Measurements from ENCODE around the gene TNIP2.
"Not testable (repeated sequence)": the region's sequence is repeated elsewhere in the genome, so short reads cannot be mapped to it uniquely, and the experiment has no call there.

TNIP2 gene

DNA sequence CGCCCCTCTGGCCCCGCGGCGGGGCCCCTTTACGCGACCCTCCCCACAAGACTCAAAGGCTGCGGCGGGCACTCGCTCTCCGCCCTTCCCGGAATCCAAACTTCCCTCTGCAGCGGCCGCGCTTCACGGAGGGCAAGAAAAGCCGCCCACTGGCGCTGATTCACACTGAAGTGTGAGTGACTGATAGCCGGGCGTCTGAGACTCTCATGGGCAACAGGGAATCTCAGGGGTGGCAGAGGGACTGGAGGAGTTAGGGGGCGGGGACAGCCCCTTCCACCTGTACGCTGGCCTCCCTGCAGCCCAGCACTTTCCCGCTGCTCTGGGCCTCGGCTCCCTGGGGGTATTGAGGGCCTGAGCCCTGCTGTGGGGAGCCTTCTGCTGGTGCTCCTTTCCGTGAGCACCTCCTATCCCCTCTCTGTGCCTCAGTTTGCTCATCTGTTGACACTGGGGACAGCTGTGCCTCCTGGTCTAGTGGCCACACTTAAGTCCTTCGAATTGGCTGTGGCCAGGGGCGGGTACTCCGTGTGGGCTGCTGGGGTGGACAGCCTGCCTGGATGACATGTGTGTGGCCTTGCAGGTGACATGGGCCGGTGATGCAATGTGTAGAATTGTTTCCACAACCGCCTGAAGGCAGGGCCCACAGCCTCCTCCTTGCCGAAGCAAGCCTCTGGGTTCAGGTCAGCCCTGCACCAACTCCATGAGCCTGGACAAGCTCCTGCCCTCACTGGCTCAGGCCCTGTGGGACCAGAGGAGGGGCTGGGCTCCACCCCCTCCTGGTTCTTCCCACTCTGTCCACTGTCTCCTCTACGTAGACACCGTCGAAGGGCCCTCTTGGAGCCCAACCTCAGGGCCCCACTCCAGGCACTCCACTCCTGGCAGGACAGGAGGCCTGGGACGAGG lies 37.7 kb upstream of the TNIP2 start:
- no peak for DNase-seq

DNA sequence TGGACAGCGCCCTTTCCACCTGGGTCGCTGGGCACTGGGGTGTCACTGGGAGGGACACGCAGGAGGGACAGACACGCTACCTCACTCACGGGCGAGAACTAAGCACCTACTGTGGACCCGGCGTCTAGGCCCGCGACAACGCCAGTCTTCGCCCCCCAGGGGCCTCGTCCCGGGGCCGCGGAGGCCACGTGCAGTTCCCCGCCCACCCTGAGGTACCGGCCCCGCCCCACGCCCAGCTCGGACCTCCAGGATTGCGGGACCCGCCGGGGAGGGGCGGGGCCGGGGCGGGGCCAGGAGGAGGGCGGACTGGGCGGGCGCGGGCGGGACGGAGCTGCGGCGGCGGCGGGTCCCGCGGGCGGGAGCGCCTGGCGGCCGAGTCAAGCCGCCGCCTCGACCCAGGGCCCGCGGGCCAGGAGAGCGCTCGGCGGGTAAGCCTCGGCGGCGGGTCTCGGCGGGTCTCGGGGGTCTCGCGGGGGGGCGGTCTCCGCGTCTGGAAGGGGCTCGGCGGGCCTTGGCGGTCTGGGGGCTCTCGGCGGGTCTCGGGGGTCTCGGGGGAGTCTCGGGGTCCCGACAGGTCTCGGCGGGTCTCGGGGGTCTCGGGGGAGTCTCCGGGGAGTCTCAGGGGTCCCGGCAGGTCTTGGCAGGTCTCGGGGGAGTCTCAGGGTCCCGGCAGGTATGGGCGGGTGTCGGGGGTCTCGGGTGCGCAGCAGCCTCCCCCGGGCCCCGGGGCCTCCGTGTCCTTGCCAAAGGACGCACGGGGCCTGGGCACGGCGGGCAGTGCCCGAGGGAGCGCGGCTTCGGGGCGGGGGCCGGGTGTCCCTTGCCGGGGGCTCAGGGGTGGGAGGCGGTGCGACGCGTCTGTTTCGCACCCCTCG lies 36.8 kb upstream of the TNIP2 start, which contains the start of gene SH3BP2:
Gene SH3BP2 (plus strand): TSS at position 375 of the 875 bp plus-strand sequence. CDS start 27,533 bp downstream, outside the sequence.
- DNase-seq, result peak; percentile 78

DNA sequence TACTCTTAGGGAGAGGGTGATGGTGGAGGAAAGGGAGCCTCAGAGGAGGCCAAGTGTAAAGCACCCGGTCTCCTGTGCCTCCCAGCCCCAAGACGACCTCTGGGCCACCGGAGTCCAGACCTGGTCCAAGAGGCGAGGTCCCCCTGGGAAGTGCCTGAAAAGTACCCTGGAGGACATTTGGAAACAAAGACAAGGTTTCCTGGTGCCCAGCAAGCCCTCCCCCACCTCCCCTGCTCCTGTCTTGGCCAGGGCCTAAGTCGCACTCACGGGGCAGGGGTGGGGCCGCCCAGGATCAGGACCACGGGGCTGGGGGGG lies 36.2 kb upstream of the TNIP2 start:
- no peak for DNase-seq

DNA sequence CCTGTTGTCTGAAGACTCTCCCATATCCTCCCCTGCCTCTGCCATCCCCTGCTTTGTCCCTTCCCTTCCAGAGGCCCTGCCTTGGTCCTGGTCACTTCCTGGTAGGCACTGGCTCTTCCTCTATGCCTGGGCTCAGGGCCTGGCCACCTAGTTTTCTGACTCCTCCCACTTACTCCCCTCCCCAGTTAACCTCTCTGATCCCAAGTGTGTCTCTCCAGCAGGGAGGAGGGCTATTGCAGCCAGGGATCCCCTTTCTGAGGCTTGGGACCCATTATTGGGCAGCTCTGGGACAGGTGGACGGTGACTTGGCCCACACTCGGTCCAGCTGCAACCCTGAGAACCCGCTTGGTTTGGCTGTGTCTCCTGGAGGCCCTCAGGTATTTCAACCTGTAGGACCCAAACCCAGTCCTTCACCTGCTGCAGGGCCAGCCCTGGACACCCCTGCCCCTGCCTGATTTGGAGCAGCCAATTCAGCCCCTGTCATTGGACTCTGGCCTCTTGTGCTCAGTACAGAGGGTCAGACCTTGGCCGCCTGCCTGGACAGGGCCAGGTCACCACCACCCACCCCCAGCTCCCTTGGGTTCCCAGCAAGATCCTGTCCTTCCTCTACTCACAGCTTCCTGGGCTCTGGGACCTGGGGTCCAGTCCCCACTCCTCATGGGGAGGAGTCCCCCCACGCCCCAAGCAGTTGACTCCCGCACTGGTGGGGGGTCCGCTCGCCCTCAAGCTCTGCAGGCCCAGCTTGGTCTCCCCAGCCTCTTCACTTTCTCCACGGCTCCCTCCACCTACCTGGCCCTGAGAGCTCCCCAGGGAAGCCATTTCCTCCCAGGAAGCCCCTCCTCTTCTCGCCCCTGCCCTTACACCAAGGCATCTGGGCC lies 35.6 kb upstream of the TNIP2 start:
- no peak for DNase-seq

DNA sequence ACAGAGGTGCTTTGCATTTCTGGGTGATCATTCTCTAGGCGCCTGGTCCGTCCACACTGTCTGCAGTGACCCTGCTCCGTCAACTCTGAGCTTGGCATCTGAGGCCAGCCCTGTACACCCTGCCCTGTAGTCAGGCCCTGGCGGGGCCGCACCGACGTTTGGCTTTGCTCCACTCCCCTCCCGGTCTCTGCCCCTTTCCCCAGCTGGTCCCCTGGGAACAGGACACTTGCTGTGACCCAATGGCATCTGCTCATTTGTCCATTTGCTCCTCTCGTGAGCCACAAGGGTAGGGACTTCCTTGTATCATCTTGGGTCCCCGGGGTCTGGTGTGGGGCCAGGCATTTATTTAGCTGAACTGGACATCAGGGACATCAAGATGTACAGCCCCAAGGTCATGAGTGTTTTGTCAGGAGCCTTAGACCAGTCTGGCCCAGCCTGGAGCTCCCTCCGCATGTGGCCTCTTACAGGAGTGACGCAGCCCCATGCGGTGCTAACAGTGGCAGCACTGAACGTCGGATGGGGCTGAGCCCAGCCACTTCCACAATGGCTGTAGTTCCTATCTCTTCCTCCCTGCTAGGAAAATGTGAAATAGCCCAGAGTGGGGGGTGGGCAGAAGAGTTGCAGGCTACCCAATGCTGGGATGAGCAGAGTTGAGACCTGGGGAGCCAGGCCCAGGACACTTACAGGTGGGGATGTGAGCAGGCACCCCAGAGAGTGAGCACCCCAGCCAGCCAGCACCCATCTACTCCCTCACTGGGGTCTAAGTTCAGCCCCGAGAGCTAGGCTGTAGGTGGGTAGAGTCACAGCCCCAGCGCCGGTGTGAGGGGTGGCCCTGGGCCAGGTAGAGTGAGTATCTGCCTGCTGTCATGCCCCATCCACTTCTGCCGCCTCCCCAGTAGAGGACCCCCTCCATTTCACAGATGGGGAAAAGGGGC lies 34.7 kb upstream of the TNIP2 start:
- no peak for DNase-seq

DNA sequence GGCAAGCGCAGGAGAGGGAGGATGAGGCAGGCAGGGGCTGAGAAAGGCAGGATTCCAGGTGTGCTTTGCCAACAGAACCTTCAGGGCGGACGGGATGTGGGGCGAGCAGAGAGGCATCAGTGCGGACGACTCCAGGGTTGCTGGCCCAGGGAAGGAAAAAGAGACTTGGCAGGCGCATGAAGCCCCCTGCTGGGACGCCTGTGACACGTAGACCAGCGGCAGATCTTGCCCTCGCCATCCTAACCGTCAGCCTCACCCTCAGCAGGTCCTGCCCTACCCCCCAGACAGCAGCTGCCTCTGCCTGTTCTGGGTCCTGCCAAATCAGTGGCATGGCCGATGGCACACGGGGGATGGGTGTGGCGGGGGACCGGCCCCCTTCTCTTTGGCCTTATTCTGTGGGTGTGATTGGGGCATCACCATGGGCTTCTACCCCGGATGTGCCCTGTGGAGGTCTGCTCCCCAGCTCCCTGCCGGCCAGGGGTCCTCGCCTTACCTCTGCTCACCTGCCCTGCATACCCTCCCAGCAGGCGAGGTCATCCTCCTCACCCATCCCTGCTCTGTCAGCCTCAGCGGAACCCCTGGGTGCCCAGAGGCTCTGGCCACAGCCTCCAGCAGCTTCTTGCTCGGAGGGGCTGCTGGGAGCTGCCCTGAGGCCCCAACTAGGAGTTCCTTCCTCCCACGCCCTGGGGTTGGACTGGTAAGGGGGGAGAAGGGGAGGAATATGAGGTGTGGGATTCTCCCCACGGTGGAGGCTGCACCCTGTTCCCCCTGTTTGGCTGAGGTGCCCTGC lies 33.9 kb upstream of the TNIP2 start:
- no peak for DNase-seq

DNA sequence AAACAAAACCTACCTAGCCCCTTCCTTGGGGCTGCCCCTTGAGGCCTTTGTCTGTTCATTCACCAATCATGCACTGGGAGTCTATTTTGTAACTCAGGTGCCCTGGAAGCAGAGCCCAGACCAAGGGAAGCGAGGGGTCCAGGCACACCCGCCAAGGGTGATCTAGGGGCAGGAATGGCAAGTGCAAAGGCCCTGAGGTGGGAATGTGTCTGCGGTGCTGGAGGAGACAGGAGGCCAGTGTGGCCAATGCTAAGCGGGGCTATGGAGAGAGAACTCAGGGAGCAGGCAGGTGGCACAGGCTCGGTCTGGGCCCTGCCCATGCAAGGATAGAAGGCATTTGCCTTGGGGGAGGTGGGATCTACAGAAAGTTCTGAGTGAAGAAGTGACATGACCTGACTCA lies 33.2 kb upstream of the TNIP2 start:
- DNase-seq, result no peak

DNA sequence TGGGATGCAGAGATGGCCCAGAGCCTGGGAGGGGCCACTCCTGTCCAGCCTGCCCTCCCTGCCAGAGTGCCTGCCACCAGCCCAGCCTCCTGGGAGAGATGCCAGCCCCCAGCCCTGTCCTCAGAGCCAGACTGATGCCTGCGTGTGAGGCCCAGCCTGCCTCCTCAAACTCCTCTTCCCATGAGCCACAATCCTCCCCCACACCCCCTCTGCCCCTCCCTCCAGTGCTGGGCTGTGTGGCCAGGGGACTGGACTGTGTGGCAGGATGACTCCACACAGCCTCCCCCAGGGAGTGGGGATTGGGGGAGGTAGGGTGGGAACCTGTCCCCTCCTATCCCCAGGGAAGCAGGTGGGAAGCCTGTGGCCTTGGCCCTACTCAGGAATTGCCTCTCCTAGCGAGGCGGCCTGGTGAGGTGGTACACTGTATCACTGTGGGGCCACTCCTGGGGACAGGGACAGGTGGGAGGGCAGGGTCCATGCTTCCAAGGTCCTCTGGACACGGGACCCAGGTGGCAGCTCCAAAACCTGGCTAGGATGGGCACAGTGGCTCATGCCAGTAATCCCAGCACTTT lies 32.5 kb upstream of the TNIP2 start:
- DNase-seq, result no peak

DNA sequence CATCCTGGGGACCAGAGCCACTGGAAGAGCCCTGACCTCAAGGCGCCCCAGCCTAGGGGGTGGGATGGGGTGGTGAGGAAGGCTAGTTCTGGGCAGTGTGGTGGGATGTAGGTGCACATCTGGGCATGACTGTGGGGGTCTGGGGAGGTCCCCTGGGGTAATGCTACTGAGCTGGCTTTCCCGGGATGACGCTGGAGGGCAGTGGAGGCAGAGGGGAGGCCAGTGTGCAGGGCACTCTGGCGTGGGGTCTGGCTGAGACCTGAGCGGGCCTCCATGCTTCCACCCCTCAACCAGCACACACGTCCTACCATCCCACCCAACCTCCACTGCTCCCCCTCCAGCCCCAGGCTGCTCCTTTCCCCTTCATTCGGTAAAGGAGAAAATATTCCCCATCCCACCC lies 32.0 kb upstream of the TNIP2 start:
- DNase-seq, result no peak

DNA sequence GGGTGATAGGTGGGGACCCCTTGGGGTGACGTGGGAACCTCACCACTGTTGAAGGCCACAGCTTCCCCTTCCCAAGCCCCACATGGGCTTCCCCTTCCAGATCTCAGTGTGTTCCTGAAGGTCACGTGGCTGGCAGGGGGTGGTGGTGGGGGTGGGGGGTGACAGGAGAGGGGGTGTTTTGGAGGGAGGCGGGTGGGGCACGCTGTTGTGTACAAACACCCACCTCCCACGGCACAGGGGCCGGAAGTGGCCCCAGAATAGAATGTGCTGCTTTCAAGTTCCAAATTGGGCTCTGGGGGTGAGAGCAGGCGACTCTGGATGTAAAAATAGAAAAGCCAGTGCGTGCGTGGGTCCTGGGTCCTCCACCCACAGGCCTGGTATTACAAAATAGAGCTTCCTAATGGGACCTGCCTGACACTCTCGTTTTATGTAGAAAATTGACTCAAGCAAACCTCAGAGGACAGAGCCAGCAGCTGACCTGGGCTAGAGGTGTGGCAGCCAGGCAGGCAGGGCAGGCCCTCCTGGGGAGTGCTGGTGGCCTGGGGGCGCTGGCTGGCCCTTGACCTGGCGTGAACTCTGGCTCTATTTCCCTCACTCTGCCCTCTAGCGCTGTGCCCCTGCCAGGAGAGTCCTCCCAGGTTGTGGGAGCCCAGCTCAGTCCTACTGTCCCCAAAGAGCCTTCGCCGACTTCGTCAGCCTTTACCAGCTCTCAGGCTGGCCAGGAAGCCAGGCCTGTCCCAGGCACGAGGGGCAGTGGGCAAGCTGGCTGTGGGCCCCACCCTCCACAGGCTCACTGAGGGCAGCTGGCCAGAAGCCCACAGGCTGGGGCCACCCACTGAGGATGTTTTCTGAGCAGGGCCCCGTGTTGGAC lies 31.3 kb upstream of the TNIP2 start:
- peak; percentile 80 for DNase-seq

DNA sequence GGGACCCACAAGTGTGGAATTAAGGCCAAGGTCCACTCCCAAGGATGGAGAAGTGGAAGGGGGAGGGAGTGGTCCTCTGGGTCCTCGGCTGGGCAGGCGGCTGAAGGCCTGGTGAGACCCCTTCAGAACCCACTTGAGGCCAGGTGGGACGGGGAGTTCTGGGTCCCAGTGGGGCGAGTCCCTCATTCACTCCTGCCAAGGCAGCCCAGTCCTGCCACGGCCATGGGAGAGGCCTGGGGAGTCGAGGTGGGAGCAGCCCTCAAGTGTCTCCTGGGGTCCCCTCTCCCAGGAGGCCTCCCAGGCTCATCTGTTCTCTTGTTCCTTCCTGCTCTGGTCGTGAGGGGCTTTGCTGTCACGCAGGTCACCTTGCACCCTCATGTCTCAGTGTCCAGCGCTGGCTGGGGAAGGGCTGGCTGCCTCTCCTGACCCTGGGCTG lies 30.7 kb upstream of the TNIP2 start:
- no peak for DNase-seq

DNA sequence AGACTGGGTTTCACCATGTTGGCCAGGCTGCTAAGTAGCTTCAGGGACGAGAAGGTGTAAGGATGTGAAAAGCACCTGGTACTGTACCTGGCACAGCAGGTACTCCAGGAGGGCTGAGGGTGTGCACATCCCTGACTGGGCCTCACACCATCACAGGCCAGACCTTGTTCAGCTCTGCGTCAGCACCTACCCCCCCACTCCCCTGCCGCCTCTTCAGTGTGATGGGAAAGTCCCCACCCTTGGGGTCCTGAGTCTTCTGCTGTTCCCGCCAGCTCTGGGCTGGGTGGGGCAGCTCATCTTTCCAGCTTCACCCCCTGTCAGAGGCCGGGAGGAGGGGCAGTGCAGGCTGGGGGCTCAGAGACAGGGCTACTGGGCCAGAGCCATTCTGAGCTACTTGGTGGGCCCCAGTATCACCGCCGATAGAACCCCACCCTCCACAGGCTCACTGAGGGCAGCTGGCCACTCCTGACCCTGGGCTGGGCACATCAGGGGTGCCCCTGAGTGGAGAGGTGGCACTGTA lies 30.1 kb upstream of the TNIP2 start:
- peak; percentile 82 for DNase-seq

DNA sequence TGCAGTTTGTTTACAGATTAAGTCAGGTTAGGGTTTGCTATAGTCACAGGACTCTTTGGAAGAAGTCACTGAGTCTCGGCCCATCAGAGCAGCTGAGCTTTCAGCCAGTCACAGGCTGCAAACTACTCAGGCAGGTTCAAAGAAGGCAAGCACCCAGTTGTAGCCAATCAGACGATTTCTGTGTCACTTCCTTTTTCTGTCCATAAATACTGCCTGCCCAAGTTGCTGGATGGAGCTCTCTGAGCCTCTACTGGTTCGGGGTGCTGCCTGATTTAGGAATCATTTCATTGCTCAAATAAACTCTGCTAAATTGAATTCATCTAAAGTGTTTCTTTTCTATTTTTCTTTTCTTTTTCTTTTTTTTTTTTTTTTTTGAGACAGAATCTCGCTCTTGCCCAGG lies 29.5 kb upstream of the TNIP2 start:
- DNase-seq, result peak; percentile 70

DNA sequence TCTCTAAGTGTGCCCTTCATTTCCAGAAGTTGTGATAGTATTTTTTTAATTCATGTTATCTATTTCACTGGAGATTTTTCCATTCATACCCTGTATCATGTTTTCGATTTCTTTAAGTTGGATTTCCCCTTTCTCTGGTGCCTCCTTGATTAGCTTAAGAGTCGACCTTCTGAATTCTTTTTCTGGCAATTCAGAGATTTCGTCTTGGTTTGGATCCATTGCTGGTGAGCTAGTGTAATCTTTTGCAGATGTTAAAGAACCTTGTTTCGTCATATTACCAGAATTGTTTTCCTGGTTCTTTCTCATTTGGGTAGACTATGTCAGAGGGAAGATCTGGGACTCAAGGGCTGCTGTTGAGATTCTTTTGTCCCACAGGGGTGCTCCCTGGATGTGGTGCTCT lies 27.7 kb upstream of the TNIP2 start:
- no peak for DNase-seq

DNA sequence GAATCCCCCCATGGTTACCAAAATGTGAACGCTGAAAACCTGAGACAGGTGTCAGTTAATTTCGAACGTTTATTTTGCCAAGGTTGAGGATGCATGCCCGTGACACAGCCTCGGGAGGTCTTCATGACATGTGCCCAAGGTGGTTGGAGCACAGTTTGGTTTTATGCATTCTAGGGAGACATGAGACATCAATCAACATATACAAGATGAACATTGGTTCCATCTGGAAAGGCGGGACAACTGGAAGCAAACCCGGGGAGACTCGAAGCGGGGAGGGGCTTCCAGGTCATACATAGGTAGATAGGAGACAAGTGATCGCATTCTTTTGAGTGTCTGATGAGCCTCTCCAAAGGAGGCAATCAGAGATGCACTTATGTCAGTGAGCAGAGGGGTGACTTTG lies 25.8 kb upstream of the TNIP2 start:
- no peak for DNase-seq

DNA sequence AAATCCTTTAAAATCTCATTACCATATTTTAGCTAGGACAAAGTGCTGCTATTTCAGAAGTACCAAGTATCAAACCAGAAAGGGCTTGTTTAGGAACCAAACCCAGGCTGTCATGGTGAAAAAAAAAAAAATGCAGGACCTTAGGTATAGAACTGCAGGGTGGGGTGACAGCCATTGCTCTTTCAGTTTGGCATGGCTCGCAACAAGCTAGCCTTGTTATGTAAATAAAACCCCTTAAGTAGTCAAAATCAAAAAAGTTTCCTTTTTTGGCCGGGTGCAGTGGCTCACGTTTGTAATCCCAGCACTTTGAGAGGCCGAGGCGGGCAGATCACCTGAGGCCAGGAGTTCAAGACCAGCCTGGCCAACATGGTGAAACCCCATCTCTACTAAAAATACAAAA lies 24.5 kb upstream of the TNIP2 start:
- DNase-seq, result not testable (repeated sequence)

DNA sequence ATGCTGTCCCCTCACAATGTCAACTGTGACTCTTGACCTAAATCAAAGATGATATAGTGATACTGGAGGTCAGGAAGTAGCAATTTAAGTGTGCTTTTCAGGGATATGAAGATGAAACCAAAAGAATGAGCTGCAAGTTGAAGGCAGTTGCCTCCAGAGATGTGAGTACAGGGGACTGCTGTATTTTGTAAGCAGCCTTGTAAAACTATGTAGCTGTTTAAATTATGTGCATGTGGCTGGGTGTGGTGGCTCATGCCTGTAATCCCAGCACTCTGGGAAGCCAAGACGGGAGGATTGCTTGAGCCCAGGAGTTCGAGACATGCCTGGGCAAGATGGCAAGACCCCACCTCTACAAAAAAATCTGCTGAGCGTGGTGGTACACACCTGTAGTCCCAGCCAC lies 15.1 kb upstream of the TNIP2 start:
- no peak for DNase-seq

DNA sequence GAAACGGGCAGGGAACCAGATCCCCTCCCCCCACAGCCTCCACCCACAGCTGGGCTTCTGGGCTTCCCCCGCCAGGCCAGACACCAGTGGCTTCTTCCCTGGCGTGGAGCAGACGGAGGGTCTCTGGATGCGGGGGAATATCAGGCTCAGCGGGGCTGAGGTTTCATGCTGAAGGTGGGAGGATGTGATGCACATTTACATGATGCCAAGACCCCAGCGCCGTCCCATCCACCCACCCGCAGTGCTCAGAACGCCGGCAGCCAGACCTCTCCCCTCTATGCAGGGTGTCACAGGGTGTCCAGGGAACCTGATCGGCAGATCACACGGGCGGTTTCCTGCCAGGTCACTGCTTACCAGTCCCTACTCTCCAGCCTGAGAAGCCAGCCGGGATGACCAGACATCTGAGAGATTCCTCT lies 12.8 kb upstream of the TNIP2 start:
- DNase-seq, result no peak

DNA sequence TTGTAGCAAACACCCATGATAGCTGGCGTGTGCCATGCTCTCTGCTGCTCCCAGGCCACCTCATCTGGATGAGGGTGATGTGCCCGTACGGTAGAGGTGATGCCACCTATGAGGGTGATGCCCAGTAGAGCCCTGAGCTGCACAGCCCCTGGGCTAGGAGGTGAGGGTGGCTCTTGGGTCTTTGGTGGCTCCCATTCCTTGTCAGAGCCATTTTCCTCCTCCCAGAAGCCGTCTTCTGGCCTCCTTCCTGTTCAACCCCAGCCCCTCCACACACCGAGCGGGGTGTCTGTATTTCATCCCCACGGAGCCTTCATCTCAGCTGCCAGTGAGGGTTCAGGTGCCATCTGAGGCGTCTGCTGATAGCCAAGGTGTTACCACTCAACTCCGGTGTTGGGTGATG lies 12.0 kb upstream of the TNIP2 start:
- no peak for DNase-seq
